SK-N-MC (cell line): ENCODE data around the gene ELOVL6.

Source experiments
- EZH2 ChIP-seq: fragments of 200-600 bp; sonication (generic); IDR thresholded peaks from one replicate; pipeline ENCODE4 v1.6.1; 2017; ENCODE audit warnings: antibody characterized with exemption
- FOXP2 ChIP-seq: optimal IDR thresholded peaks from 2 replicates; pipeline ENCODE3; 2011; ENCODE audit warnings: mild to moderate bottlenecking, moderate library complexity; ENCODE audit not compliant: insufficient read depth; ENCODE audit errors: extremely low read length, control extremely low read depth
- POLR2AphosphoS5 ChIP-seq: IDR thresholded peaks from 2 replicates; pipeline ENCODE4 v1.6.1; 2012; ENCODE audit warnings: mild to moderate bottlenecking, low read depth, low read length, borderline replicate concordance

DNA sequence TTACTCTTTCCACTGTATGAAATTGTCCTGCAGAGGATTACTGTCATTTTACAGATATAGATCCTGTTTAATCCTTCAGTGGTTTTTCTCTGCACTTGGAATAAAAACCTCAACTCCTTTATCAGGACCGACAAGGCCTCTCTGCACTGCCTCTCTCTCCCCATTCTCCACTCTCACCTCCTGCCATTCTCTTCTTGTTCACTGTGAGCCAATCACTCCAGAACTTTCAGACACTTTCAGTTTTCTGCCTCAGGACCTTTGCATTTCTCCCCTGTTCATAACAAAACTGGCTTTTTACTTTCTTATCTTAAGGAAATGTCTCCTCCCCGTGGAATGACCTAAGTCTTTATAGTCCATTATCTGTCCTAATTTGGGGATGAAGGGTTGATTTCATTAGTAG is 137.3 kb downstream of the ELOVL6 start:
- TF ChIP-seq EZH2 (no peak), POLR2AphosphoS5 (no peak), FOXP2 (no peak)
